IMR-90 (cell line): ENCODE results near the gene HJURP. TPM values are rescaled to one million over a fixed set of nuclear protein-coding genes. Genes with fewer than 3 reads are reported as not detected.

ENCODE experiments used
- ATAC-seq: fragments of 200-7000 bp; cut with Tn5 transposase; 2 replicates; pipeline ENCODE4 v1.9.1; 2020; ENCODE audit warnings: low read depth, mild to moderate bottlenecking, moderate library complexity
- BruUV-seq: library from RNA; stranded (reverse); fragments of 400-500 nt; replicated peaks from 2 replicates; lab custom pipeline; 2021; lab: Mats Ljungman, UMichigan
- CTCF ChIA-PET: fragments of 300-600 bp; formaldehyde crosslinking; extraction: SDS; loops from one replicate; lab custom pipeline; 2021; ENCODE audit warnings: antibody characterized with exemption; lab: Yijun Ruan, JAX
- POLR2A ChIA-PET: fragments of 300-600 bp; sonication (Branson Sonifier 250); formaldehyde crosslinking; loops from one replicate; lab custom pipeline; 2022; ENCODE audit warnings: antibody characterized with exemption; ENCODE audit not compliant: unreplicated experiment; lab: Charles Lee
- DNase-seq: peaks from one replicate; pipeline ENCODE4 v3.0.0; 2013
- H2AFZ ChIP-seq: replicated peaks from 2 replicates; pipeline ENCODE3; 2013; ENCODE audit warnings: low read length, mild to moderate bottlenecking; ENCODE audit not compliant: poor library complexity
- H2AK5ac ChIP-seq: 2 replicates; pipeline ENCODE4 v1.6.1; 2013; ENCODE audit warnings: low read depth, low read length, inconsistent platforms
- H2AK9ac ChIP-seq: replicated peaks from 2 replicates; pipeline ENCODE3; 2013; ENCODE audit warnings: mild to moderate bottlenecking, low read depth, low read length, moderate library complexity; ENCODE audit not compliant: poor library complexity
- H2BK120ac ChIP-seq: 2 replicates; pipeline ENCODE4 v1.6.1; 2013; ENCODE audit warnings: low read depth, low read length, inconsistent platforms
- H2BK15ac ChIP-seq: 3 replicates; pipeline ENCODE4 v1.6.1; 2013; ENCODE audit warnings: low read depth, low read length, inconsistent platforms
- H2BK20ac ChIP-seq: 2 replicates; pipeline ENCODE4 v1.6.1; 2013; ENCODE audit warnings: low read depth, mild to moderate bottlenecking, inconsistent platforms, low read length, moderate library complexity
- H2BK5ac ChIP-seq: 2 replicates; pipeline ENCODE4 v1.6.1; 2013; ENCODE audit warnings: mild to moderate bottlenecking, low read depth, low read length, inconsistent platforms; ENCODE audit not compliant: poor library complexity, severe bottlenecking
- H3K14ac ChIP-seq: replicated peaks from 2 replicates; pipeline ENCODE4 v1.6.1; 2013; ENCODE audit warnings: low read depth, low read length, inconsistent platforms
- H3K18ac ChIP-seq: 2 replicates; pipeline ENCODE4 v1.6.1; 2013; ENCODE audit warnings: low read depth, low read length, control low read depth
- H3K23ac ChIP-seq: 2 replicates; pipeline ENCODE4 v1.6.1; 2013; ENCODE audit warnings: low read depth, low read length, inconsistent platforms
- H3K27ac ChIP-seq: 2 replicates; pipeline ENCODE4 v1.5.1; 2013; ENCODE audit warnings: mild to moderate bottlenecking, control low read depth, low read length; ENCODE audit not compliant: insufficient read depth
- H3K27me3 ChIP-seq: 2 replicates; pipeline ENCODE4 v1.6.1; 2013; ENCODE audit warnings: low read length; ENCODE audit not compliant: control insufficient read depth, insufficient read depth
- H3K36me3 ChIP-seq: 2 replicates; pipeline ENCODE4 v1.6.1; 2013; ENCODE audit warnings: low read length, mixed read lengths; ENCODE audit not compliant: control insufficient read depth, insufficient read depth
- H3K4ac ChIP-seq: 2 replicates; pipeline ENCODE4 v1.6.1; 2013; ENCODE audit warnings: low read depth, low read length, inconsistent platforms
- H3K4me1 ChIP-seq: 2 replicates; pipeline ENCODE4 v1.6.1; 2013; ENCODE audit warnings: low read length, mixed read lengths; ENCODE audit not compliant: control insufficient read depth, insufficient read depth
- H3K4me2 ChIP-seq: 2 replicates; pipeline ENCODE4 v1.6.1; 2013; ENCODE audit warnings: low read depth, mild to moderate bottlenecking, control low read depth, low read length, moderate library complexity
- H3K4me3 ChIP-seq: 2 replicates; pipeline ENCODE4 v1.5.1; 2013; ENCODE audit warnings: low read depth, mild to moderate bottlenecking, control low read depth, low read length, moderate library complexity; ENCODE audit not compliant: insufficient read depth
- H3K56ac ChIP-seq: 2 replicates; pipeline ENCODE4 v1.6.1; 2013; ENCODE audit warnings: low read length, inconsistent platforms; ENCODE audit not compliant: insufficient read depth; ENCODE audit errors: extremely low read depth
- H3K79me1 ChIP-seq, 2 experiments: 2 replicates each; pipeline ENCODE4 v1.6.1; 2013; ENCODE audit warnings: low read length in 2 of 2, inconsistent platforms in 1 of 2, low read depth in 1 of 2
- H3K9ac ChIP-seq: 2 replicates; pipeline ENCODE4 v1.6.1; 2013; ENCODE audit warnings: low read depth, low read length, control low read depth
- H3K9me1 ChIP-seq: 2 replicates; pipeline ENCODE4 v1.6.1; 2013; ENCODE audit warnings: low read length, inconsistent platforms; ENCODE audit not compliant: insufficient read depth
- H3K9me3 ChIP-seq: 2 replicates; pipeline ENCODE4 v1.6.1; 2013; ENCODE audit warnings: low read length; ENCODE audit not compliant: control insufficient read depth, insufficient read depth
- H4K20me1 ChIP-seq: 2 replicates; pipeline ENCODE4 v1.6.1; 2013; ENCODE audit warnings: low read length, inconsistent platforms; ENCODE audit not compliant: insufficient read depth
- H4K5ac ChIP-seq: 2 replicates; pipeline ENCODE4 v1.6.1; 2013; ENCODE audit warnings: mild to moderate bottlenecking, low read depth, low read length, control low read depth
- H4K8ac ChIP-seq, 2 experiments: 2 replicates each; pipeline ENCODE4 v1.6.1; 2013; ENCODE audit warnings: low read depth in 2 of 2, low read length in 2 of 2, control low read depth in 1 of 2, inconsistent platforms in 1 of 2
- H4K91ac ChIP-seq: 2 replicates; pipeline ENCODE4 v1.6.1; 2013; ENCODE audit warnings: low read depth, low read length, inconsistent platforms; ENCODE audit not compliant: insufficient read depth
- CEBPB ChIP-seq: IDR thresholded peaks from 2 replicates; pipeline ENCODE4 v1.6.1; 2012; ENCODE audit warnings: low read depth, low read length, improper control_type of control experiment
- CHD1 ChIP-seq: IDR thresholded peaks from 2 replicates; pipeline ENCODE4 v1.6.1; 2012; ENCODE audit warnings: low read depth, low read length, improper control_type of control experiment
- WGBS, 2 experiments: methylation state at CpG; one replicate each; pipeline versions ENCODE4 v1.1.5 to v1.1.7; 2013; ENCODE audit warnings: missing lambda C conversion rate in 2 of 2; ENCODE audit not compliant: insufficient read length in 1 of 2; ENCODE audit errors: extremely low coverage in 2 of 2; 5-methylcytosine and 5-hydroxymethylcytosine counted together
- dilution Hi-C: fragments of 300-500 bp; cut with HindIII; formaldehyde crosslinking; loops from one replicate; pipeline ENCODE4 v1.14.3; 2018; ENCODE audit warnings: low sequenced_read_pairs; ENCODE audit not compliant: unreplicated experiment
- in situ Hi-C: fragments of 300-500 bp; cut with MboI; formaldehyde crosslinking; loops from 3 replicates; pipeline ENCODE4 v1.14.3; 2019; ENCODE audit warnings: low sequenced_read_pairs, inconsistent platforms, mixed read lengths
- intact Hi-C: fragments of 100-400 bp; cut with micrococcal nuclease; formaldehyde crosslinking; loops from 2 replicates; pipeline ENCODE4 v1.10.0; 2022
- polyA plus RNA-seq, 3 experiments: library from polyadenylated mRNA; depleted of rRNA; stranded (reverse); fragments of >200 nt; gene quantifications; 2 replicates each; pipeline ENCODE4 v1.2.3, GENCODE V29; 2012; ENCODE audit warnings: low replicate concordance in 1 of 3
- total RNA-seq: library from RNA; depleted of rRNA; stranded (reverse); fragments of >200 nt; gene quantifications from 2 replicates; pipeline ENCODE4 v1.2.3, GENCODE V29; 2012
- TF ChIP-seq, protein P1 (sequence below): fragments of 150-350 bp; IDR thresholded peaks from 2 replicates; pipeline ENCODE4 v1.6.1; 2016; ENCODE audit warnings: low read depth, mild to moderate bottlenecking, low read length, moderate library complexity, borderline replicate concordance

Gene HJURP
- total and polyA plus RNA-seq, 2 of the 4 experiments (the other 2 are of a cell fraction): 22.6 to 26.5 TPM

- Histone ChIP-seq H4K91ac (no peak overlapping the region), H4K20me1 (no peaks in the 10 kb centered on the region), H3K27me3 (no peaks in the 10 kb centered on the region), H3K36me3 (no peaks in the 10 kb centered on the region; the same call in 1 of the 2 replicates), H3K9me3 (no peaks in the 10 kb centered on the region), H3K4me3 (no peak overlapping the region), H3K27ac (0 out of 2 replicates have a peak overlapping the region, but pooled peaks have one; percentile 8), H3K4me1 (peaks cover 3% of the 10 kb centered on the region), H2BK5ac (no peak overlapping the region), H3K18ac (no peak overlapping the region), H2AK9ac (no peak overlapping the region), H2BK15ac (no peak overlapping the region), H2AK5ac (no peak overlapping the region), H3K56ac (no peak overlapping the region), H3K4ac (no peak overlapping the region), H4K8ac (0 out of 4 replicates have a peak overlapping the region, but pooled peaks of 1 of the 2 experiments have one; percentile 6), H3K14ac (no peak overlapping the region), H3K4me2 (no peak overlapping the region), H3K79me1 (peaks cover 14 to 33% of the 10 kb centered on the region in 2 experiments), H3K23ac (no peak overlapping the region), H2BK120ac (no peak overlapping the region), H4K5ac (no peak overlapping the region), H2BK20ac (no peak overlapping the region), H2AFZ (peak overlapping the region; percentile 34), H3K9me1 (no peaks in the 10 kb centered on the region), H3K9ac (no peak overlapping the region)
- ATAC-seq (peak; percentile 60), DNase-seq (peak; percentile 82)
- no CpG with 5 or more reads among the region's 9 CpGs for WGBS, 2 experiments
- intact Hi-C loops: loop anchor here (1.0 kb wide), 1 partner anchor 383 kb away; no protein-coding TSS in a partner anchor
- TF ChIP-seq, protein P1, sequence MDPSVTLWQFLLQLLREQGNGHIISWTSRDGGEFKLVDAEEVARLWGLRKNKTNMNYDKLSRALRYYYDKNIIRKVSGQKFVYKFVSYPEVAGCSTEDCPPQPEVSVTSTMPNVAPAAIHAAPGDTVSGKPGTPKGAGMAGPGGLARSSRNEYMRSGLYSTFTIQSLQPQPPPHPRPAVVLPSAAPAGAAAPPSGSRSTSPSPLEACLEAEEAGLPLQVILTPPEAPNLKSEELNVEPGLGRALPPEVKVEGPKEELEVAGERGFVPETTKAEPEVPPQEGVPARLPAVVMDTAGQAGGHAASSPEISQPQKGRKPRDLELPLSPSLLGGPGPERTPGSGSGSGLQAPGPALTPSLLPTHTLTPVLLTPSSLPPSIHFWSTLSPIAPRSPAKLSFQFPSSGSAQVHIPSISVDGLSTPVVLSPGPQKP: no peak
- no peak for TF ChIP-seq CHD1
- TF ChIP-seq CEBPB: 0 out of 2 replicates have a peak, but pooled peaks have one; percentile 3
- POLR2A ChIA-PET: no interaction called here
- BruUV-seq: no TSS peak
- CTCF ChIA-PET: interaction anchor here (0.8 to 1.7 kb wide), 2 partner anchors 13 to 384 kb away, joined by 3 to 4 read pairs; no protein-coding TSS in a partner anchor
- in situ Hi-C loops: loop anchor here (25.0 kb wide), 1 partner anchor 370 kb away; no protein-coding TSS in a partner anchor
- dilution Hi-C loops: no loop called here
These were observed 21.9 kb downstream of the HJURP start for GRCh38 chr2:233832414-233832813.
